ENCODE results near the gene ECT2L.

GRCh38 chr6:138815797-138816528 is 20.1 kb downstream of the ECT2L start:
- TF ChIP-seq EZH2 (IDR thresholded peaks at IDR 0.05; ENCODE audit: borderline replicate concordance, low read depth, low read length, severe bottlenecking): no peak
- peak; percentile 49 to 50 for TF ChIP-seq CTCF (IDR thresholded peaks at IDR 0.05; ENCODE audit: extremely low read depth in 1 of 2, insufficient read depth in 1 of 2, low read depth in 1 of 2, low read length in 2 of 2)
- TF ChIP-seq POLR2AphosphoS5 (IDR thresholded peaks at IDR 0.05; ENCODE audit: insufficient read depth, low read depth, low read length): no peak
- no peak for TF ChIP-seq GATA2 (IDR thresholded peaks at IDR 0.05; ENCODE audit: insufficient read depth, insufficient read length, low read depth, low read length)

Data from endothelial cell of umbilical vein (primary cell).